A673 (cell line): ENCODE measurements around the gene PARP12.

Experiments
- CTCF ChIP-seq: fragments of 300-800, 200-600 bp; sonication (generic); conservative IDR thresholded peaks from 2 replicates; pipeline ENCODE4 v1.5.1; 2017; ENCODE audit warnings: low read depth, mild to moderate bottlenecking, antibody characterized with exemption, low read length, moderate library complexity, mixed read lengths
- EZH2 ChIP-seq: fragments of 200-600 bp; sonication (generic); IDR thresholded peaks from 2 replicates; pipeline ENCODE4 v1.6.1; 2017; ENCODE audit warnings: borderline replicate concordance, low read depth, mild to moderate bottlenecking, mixed read lengths, antibody characterized with exemption, low read length; ENCODE audit not compliant: poor library complexity, severe bottlenecking

GRCh38 chr7:140026935-140027334 is 35.8 kb downstream of the PARP12 start:
- TF ChIP-seq CTCF: no peak
- TF ChIP-seq EZH2: no peak
